NCI-H128 (cell line): ENCODE results near the gene SMC3.
"Not testable (repeated sequence)": the region's sequence is repeated elsewhere in the genome, so short reads cannot be mapped to it uniquely, and the experiment has no call there.

Experiments
- DNase-seq: peaks from one replicate; lab custom pipeline; 2025; ENCODE audit not compliant: unreplicated experiment; lab: John Stamatoyannopoulos, UW

SMC3 gene

DNA sequence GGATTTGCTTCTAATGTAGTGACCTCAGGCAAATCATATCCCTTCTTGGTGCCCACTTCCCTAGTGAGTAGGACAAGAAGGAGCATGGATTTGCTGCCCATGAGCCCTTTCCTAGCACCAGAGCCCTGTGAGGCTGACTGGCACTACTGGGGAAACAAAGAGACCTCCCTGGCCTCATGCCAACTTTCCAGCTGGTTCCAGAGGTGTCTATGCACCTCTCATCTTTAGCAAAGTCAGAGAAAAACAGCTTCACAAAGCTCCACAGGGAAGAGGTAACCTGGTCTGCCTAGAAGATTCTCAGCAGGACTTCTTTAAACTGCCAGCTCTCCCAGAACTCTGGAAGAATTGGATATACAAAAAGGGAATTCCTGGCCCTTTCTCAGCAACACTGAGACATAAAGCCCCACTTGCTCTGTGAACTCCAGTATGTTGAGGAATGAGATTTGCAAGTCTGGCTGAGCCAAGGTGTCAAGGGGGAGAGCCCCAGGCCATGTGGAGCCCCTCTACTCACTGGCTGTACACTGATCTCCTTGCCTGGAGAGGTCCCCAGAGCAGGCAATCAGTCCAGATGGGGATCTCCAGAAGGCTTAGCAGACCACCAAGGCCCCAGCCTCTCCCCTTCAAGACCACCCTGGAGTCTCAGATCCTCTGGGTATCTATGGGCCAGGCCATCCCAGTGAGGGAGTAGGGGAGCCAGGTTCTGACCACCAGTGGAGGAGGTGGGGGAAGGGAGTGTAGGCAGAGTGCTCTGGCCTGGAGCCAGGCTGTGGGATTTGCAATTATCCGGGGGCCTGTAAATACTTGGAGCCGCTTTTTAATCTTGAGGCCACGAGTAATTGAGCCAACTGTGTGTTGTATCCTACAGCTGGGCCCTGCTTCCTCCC lies 52.3 kb downstream of the SMC3 start:
- no peak for DNase-seq

DNA sequence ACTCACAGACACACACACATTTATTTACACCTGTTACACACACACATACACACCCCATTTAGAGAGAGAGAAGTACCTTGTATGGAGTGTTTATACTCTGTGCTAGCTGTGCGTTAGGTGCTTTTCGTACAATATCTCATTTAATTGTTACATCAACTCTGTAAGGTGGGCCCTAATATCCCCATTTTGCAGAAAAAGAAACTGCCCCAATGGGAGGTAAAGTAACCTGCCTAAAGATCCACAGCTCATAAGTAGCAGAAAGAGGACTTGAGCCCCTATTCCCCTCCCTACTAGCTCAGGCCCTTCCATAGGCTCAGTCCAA lies 52.9 kb downstream of the SMC3 start:
- DNase-seq: no peak

DNA sequence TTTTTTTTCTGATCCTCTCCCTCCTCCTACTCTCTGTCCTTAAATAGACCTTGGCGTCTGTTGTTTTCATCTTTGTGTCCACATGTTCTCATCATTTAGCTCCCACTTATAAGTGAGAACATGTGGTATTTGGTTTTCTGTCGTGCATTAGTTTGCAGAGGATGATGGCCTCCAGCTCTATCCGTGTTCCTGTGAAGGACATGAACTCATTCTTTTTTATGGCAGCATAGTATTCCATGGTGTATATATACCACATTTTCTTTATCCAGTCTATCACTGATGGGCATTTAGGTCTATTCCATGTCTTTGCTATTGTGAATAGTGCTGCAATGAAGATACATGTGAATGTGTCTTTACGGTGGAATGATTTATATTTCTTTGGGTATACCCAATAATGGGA lies 55.8 kb downstream of the SMC3 start:
- DNase-seq: not testable (repeated sequence)

DNA sequence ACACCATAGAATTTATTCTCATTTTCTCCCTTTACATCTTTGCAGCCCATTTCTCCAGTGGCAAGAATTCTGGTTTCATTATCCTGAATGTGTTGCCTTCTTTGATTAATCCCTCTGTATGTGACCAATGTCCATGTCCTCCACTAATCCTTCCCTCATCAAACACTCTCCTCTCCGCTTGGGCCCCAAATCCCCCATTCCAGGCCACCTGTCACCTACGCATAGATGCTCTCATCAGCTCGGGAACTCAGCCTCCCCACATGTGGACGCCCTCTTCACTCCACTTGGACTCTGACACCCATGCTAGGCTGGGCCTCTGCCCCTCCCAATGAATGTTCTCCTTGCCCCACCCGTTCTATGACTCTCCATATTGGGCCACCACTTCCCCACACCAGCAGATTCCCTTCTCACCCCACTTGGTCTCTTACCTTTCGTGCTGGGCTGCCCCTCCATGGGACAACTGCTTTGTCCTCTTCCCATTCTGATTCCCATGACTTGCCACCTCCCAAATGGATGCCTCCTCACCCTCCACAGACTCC lies 57.9 kb downstream of the SMC3 start:
- no peak for DNase-seq

DNA sequence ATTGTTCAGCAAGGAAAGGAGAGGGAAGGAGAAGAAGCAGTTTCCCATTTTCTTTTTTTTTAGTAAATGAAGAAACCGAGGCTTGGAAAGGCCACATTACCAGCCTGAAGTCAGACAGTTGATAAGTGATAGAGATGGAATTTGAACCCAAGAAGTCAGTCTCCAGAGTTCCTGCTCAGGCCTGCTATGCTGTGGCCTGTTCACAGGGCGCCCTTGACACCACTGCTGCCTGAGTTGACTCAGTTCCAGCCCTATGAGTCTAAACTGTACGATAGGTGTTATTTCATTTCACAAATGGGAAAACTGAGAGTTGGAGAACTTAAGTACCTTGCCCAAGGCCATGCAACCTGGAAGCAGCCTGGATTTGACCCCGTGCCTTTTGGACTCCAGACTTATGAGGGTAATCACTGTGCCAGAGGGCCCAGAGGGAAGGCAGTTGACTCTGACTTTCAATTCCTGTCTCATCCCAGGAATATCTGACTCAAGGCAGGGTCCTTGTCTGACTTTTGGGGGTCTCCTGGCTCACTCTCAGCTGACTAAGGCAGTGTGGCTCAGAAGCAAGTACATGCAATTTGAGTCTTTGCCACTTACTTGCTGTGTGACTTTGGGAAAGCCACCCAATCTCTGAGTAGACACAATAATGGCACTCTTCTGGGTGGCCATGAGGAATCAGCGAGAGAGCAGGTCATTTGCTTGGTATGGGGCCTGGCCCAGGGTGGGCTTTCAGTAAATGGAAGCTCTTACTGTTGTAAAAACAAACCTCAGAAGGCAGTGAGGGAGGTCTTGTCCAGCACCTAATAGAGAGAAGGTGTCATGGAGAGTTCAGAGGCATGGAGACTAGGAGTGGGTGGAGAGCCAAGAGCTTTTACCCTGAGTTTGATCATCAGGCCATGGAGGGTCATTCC lies 58.7 kb downstream of the SMC3 start:
- DNase-seq: no peak

DNA sequence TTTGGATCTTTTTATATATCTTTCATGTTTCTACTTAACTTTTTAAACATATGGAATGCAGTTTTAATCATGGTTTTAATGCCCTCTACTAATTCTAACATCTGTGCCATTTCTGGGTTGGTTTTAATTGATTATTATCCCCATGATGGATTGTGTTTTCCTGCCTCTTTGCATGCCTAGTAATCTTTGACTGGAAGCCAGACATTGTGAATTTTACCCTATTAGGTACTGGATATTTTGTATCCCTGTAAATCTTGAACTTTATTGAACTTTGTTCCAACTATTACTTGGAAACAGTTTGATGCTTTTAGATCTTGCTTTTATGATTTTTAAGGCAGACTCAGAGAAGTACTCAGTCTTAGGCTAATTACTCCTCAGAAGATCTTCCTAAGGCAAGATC lies 60.7 kb downstream of the SMC3 start:
- no peak for DNase-seq

DNA sequence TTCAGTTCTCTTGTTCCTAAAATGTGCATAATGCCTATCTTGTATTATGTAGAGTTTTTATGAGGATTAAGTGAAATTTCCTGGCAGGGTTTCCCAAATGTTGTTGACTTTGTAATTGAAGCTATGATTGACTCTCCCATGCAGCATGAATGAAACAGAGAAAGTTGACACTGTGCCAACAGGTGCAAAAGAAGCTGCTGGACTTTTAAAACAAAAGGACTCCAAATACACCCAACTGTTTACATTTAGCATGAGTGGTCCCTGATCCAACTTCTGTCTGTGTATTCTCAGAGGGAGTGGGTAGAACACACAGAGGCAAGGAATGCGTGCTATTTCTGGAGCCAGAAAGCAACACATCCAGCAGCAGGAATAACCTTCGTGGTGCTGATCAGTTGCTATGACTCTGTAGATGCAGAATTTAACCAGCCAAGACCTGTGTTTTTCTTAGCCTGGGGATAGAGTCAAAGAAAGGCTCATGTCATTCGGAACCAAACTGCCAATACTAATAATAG lies 62.2 kb downstream of the SMC3 start:
- peak; percentile 70 for DNase-seq

DNA sequence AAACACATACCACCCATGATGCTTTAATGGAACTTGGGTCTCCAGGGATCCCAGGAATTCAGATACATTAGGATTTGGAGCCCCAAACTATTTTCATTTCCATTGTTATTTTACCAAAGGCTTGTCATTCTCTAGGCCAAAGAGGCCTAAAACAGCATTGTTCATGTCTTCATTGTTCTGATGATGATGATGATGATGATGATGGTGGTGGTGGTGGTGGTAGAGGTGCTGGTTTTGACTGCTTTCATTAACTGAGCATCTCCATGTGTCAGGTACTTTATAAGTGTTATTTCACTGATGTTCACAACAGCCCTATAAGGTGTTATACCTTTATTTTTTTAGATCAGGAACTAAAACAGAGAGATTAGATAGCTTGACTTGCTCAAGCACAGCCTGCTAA lies 64.4 kb downstream of the SMC3 start:
- no peak for DNase-seq

DNA sequence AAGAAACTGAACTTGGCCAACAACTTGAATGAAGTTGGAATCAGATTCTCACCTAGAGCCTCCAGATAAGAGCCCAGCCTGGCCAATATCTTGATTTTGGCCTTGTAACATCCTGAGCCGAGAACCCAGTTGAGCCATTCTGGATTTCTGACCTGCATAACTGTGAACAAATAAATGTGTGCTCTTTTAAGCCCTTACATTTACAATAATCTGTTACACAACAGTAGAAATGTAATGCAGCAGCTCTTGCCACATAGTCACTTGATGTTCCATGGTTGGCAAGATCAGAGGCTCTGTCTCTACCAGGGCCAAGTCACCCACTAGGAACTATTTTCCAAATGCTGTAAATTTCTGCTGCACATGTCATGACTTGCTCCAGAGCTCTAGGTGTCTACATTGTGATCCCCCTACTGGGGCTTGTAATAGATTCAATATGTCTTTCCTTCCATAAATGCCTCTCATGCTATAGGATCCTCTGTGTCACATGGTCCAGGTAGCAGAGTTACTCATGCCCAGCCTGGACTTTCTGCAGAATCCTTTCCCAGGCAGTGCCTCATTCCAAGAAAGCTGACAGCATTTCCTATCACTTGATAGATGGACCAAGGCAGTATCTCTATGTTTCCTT lies 65.2 kb downstream of the SMC3 start:
- DNase-seq: no peak

DNA sequence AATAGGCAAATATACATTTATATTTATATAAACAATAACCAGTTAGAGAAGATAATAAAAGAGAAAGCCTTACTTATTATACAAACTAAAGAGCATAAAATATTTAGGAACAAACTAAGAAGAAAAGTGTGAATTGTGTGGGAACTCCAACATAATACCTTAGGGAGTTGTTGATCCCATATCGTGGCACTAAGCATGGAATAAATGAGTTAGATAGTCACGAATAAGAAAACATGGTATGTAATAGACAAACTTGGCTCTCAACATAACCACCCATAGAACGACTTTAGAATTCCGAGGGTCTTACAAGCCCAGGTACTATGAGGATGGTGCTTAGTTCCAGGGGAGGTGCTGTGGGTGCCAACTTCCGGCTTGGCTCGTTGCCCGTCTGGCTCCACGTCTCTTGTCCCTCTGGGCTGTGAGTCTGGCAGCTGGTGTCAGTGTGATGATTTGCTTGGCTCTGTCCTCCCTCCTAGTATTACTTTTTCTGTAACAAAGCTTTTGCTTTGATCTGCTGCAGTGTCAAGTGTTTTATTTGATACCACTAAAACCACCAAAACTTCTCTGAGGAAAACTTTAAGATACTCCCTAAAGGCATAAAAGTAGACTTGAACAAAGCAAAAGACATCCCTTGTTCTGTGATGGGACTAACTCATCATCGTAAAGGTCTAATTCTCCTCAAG lies 67.2 kb downstream of the SMC3 start:
- no peak for DNase-seq

DNA sequence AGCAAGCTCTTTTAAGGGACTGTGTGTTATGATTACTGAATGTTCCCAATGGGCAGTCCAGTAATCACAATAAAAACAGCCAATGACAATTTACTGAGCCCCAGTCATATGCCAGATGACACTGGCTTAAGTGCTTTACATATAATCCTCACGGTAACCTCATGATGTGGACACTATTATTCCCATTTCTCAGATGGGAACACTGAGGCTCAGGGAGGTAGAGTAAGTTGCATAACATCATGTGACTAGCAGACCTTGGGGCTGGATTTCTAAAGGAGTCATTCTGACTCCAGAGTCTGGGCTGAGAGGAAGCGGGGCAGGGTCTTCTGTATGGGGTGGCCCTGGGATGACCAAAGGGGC lies 69.1 kb downstream of the SMC3 start:
- DNase-seq: no peak

DNA sequence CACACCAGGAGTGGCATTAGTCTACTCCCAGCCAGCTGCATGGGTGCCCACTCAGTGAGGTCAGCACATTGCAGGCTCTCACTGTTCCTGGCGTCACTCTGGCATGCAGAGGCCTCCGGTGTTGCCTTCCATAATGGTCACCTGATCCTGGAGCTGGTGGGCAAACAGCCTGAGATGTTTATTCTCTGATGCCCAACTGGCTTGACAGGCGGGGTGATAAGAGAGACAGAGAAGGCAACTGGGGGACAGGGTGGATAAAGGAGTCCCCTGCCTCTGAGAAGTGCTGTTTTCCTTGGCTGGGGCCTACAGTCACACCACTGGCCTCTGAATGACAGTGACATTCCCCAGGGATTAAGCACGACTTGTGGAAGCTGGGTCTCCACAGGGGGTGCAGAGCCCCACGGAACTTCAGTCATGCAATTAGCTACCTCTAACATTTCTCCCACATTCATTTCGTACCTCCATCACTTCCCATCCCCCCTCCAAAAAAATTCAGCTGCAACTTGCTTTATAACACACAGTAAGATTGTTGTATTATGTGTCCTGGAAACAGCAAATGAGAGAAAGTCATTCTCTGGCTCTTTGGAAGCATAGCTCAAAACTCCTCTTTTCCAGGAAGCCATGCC lies 69.5 kb downstream of the SMC3 start:
- DNase-seq: no peak

DNA sequence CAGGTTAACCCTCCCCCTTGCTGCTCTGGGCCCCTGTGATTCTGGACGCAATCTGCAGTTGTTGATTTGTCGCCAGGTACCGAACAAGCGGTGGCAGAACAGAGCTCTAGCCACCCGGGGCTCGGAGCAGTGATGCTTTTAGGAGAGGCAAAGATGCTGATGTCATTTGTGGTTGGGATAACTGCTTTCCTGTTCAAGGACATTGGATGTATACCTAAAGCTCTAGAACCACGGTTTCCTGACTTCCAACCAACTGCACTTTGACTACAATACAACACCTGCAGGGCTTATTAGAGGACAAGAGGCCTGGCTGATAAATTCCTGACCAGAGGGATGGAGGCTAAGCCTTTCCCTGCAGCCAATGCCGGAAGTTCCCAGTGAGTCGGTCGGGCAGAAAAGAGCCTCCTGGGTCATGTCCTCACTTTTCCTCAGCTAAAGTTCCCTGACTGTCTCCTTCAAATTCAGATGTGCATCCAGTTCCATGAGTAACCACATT lies 70.1 kb downstream of the SMC3 start:
- no peak for DNase-seq

DNA sequence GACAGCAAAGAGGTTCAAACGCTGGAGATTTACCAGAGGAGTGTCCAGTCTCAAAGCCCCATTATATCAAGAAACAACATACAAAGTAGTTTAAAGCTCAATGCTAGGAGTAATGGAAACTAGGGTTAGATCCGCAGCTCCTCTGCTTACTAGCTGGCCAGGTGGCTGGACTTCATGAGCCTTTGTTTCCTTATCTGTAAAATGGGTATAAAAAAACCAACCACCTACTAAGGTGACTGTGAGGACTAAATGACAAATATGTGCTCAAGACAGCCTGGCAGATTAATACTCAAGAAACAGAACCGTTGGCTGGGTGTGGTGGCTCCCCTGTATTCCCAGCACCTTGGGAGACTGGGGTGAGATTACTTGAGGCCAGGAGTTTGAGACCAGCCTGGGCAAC lies 70.8 kb downstream of the SMC3 start:
- DNase-seq: no peak

DNA sequence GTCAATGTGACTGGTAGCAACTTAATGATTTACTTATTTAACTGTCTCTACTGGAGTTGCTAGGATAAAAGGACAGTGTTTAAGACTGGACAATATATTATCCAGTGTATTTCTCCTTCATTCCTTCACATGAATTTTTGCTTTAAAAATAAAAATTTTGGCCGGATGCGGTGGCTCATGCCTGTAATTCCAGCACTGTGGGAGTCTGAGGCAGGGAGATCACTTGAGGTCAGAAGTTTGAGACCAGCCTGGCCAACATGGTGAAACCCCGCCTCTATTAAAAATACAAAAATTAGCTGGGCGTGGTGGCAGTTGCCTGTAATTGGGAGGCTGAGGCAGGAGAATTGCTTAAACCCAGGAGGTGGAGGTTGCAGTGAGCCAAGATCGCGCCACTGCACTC lies 71.6 kb downstream of the SMC3 start:
- not testable (repeated sequence) for DNase-seq

DNA sequence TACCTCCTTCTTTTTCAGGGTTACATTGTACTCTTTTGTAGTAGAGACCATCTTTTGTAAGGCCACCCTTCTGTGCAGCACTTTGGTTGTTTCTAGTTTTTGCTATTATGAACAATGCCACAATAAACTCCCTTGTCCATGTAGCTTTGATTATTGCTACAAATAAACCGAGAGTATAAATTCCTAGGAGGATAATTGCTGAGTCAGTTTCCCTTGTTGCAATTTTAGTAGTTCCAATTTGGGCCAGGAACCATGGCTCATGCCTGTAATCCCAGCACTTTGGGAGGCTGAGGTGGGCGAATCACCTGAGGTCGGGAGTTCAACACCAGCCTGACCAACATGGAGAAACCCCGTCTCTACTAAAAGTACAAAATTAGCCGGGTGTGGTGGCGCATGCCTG lies 72.4 kb downstream of the SMC3 start:
- DNase-seq: not testable (repeated sequence)

DNA sequence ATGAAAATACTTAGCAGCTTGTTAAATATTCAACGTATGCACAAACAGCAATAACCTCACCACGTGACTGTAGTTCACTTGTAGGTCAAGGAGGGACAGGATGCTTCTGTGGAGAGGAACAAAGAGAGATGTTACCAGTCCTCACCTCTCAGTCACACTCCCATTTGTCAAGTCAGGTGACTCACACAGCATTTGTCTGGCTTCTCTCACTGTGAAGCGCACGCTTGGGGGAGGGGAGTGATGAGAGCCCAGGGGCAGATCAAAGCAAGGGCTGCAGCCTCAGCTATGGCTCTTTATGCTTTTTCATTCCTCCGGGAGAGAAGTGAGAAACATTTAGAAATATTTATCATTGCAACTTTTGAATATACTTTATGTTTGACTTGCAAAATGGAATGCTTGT lies 73.8 kb downstream of the SMC3 start:
- no peak for DNase-seq

DNA sequence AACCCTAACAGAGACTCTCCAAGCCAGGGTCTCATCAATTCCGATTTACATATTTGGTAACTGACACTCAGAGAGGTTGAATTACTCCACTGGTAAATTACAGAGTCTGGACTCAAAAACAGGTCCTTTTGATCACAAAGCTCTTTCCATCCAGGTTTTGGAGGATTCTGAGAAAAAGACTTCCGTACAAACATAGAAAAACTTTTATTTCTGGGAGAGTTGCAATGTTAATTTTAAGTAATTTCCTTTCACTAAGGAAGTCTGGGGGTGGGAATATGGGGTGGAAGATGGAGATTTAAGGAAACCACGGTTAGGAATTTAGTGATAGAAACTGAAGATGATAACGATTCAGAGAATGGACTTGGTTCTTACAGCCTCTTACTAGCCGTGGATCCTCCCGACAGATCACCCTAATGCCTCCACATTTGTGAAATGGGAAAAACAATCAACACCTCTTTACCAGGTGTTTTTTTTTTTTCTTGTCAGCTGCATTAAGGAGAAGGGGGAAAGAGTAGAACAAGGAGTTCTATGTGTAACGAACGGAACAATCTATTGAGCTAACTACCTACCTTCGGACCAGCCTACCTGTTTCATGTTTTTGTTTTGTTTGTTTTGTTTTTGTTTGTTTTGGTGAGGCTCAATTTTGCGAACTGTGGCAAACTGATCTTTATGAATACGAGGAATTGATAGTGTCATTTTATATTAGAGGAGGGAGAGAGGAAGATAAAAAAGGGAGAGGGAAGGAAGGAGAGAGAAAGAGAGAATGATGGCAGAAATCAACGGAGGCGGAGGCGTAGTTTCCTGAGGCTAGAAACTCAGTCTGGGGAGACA lies 74.9 kb downstream of the SMC3 start:
- no peak for DNase-seq

DNA sequence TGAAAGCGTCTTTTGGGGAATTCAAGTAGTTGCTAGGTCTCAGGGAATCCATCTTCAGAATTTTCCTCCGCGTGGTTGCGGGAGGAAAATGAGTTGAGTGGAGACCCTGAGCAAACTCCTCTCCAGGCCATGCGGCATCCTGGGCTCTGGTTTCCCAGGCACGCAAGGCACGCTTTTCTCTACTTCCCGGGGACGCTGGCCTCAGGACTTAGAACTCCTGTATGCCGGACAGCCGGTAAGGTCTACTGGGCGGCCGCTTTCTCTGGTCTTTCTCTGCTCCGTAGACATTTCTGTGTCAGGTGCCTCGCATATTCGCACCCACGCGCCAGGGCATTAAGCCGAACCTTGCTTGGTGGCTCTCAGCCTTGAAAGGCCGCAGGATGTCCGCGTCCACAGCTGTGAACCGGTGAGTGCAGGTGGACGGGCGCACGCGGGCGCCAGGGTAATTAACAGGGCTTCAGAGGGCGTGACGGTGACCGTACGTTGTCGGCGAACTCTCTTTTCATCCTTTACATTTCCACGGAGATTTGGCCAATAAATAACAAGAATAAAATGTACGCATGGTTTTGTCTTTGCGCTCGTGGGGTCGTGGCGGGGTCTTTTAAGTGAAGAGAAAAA lies 75.6 kb downstream of the SMC3 start:
- DNase-seq: no peak
